ENCODE measurements around the gene LIPI.

DNA sequence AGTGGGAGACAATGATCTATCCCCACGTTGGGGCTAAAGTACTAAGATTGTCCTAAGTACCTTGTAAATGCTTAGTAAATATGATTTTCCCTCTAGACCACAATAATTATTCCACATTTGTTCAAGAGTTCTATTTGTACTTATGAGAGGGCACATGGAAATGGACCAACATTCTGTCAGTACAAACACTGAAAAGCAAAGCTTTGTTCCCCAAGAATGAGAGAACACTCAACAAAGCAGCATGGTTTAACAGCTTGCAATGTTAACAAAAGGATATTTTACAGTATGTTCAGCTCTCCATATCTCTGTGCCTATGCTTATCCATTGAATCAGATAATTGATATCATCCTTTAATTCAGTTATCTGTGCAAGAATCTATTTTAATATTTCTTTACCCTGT lies 40.6 kb upstream of the LIPI start:
- TF ChIP-seq ZFP30 (CRISPR knock-in tag; IDR thresholded peaks at IDR 0.05) = no peak
- TF ChIP-seq, protein P1, sequence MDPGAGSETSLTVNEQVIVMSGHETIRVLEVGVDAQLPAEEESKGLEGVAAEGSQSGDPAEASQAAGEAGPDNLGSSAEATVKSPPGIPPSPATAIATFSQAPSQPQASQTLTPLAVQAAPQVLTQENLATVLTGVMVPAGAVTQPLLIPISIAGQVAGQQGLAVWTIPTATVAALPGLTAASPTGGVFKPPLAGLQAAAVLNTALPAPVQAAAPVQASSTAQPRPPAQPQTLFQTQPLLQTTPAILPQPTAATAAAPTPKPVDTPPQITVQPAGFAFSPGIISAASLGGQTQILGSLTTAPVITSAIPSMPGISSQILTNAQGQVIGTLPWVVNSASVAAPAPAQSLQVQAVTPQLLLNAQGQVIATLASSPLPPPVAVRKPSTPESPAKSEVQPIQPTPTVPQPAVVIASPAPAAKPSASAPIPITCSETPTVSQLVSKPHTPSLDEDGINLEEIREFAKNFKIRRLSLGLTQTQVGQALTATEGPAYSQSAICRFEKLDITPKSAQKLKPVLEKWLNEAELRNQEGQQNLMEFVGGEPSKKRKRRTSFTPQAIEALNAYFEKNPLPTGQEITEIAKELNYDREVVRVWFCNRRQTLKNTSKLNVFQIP (CRISPR knock-in tag; IDR thresholded peaks at IDR 0.05; ENCODE audit: borderline replicate concordance, low read depth) = no peak
- no peak for TF ChIP-seq ZNF70 (CRISPR knock-in tag; IDR thresholded peaks at IDR 0.05)
- TF ChIP-seq, protein P2, sequence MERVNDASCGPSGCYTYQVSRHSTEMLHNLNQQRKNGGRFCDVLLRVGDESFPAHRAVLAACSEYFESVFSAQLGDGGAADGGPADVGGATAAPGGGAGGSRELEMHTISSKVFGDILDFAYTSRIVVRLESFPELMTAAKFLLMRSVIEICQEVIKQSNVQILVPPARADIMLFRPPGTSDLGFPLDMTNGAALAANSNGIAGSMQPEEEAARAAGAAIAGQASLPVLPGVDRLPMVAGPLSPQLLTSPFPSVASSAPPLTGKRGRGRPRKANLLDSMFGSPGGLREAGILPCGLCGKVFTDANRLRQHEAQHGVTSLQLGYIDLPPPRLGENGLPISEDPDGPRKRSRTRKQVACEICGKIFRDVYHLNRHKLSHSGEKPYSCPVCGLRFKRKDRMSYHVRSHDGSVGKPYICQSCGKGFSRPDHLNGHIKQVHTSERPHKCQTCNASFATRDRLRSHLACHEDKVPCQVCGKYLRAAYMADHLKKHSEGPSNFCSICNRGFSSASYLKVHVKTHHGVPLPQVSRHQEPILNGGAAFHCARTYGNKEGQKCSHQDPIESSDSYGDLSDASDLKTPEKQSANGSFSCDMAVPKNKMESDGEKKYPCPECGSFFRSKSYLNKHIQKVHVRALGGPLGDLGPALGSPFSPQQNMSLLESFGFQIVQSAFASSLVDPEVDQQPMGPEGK (CRISPR knock-in tag; IDR thresholded peaks at IDR 0.05; ENCODE audit: borderline replicate concordance) = no peak
- TF ChIP-seq ARNTL (CRISPR knock-in tag; IDR thresholded peaks at IDR 0.05; ENCODE audit: borderline replicate concordance, low read depth) = no peak
- TF ChIP-seq, protein P3, sequence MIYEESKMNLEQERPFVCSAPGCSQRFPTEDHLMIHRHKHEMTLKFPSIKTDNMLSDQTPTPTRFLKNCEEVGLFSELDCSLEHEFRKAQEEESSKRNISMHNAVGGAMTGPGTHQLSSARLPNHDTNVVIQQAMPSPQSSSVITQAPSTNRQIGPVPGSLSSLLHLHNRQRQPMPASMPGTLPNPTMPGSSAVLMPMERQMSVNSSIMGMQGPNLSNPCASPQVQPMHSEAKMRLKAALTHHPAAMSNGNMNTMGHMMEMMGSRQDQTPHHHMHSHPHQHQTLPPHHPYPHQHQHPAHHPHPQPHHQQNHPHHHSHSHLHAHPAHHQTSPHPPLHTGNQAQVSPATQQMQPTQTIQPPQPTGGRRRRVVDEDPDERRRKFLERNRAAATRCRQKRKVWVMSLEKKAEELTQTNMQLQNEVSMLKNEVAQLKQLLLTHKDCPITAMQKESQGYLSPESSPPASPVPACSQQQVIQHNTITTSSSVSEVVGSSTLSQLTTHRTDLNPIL (CRISPR knock-in tag; IDR thresholded peaks at IDR 0.05; ENCODE audit: low read depth) = no peak
- TF ChIP-seq PPARA (CRISPR knock-in tag; IDR thresholded peaks at IDR 0.05; ENCODE audit: borderline replicate concordance) = no peak
- TF ChIP-seq ZFP3 (CRISPR knock-in tag; IDR thresholded peaks at IDR 0.05) = no peak
- no peak for TF ChIP-seq ESRRG (CRISPR knock-in tag; IDR thresholded peaks at IDR 0.05)
- TF ChIP-seq CSDC2 (CRISPR knock-in tag; IDR thresholded peaks at IDR 0.05) = no peak
- TF ChIP-seq ZNF8 (CRISPR knock-in tag; IDR thresholded peaks at IDR 0.05) = no peak
- TF ChIP-seq RARB (CRISPR knock-in tag; IDR thresholded peaks at IDR 0.05) = no peak
